ENCODE results near the gene EEFSEC. TPM values are rescaled to one million over a fixed set of nuclear protein-coding genes. Genes with fewer than 3 reads are reported as not detected.

The EEFSEC gene
- total and polyA plus RNA-seq, 5 donors from 2014 or later: 16.9 to 21.9 (median 18.5) TPM

GRCh38 chr3:128455786-128456748 lies 302.8 kb downstream of the EEFSEC start:
- Mint-ChIP-seq H3K27me3 (peaks cover 11% of the 10 kb centered on the region), H3K4me3 (no peak overlapping the region), H3K4me1 (no peaks in the 10 kb centered on the region), H3K36me3 (peaks cover 1% of the 10 kb centered on the region), H3K27ac (no peak overlapping the region), H3K9me3 (no peaks in the 10 kb centered on the region)
- no peaks in the 10 kb centered on the region for H3K36me3 ChIP-seq (ENCODE audit: control insufficient read depth, insufficient read depth, low read length)
- H3K4me1 ChIP-seq (ENCODE audit: control insufficient read depth, insufficient read depth, low read length, poor library complexity, severe bottlenecking): no peaks in the 10 kb centered on the region
- DNase-seq: no peak
- no peak overlapping the region for H3K27ac ChIP-seq (ENCODE audit: insufficient read depth, low read length, poor library complexity, severe bottlenecking)
- no peak for ATAC-seq (ENCODE audit: low read depth in 2 of 2)
- H3K4me3 ChIP-seq (ENCODE audit: low read depth, low read length): no peak overlapping the region
- H3K9me3 ChIP-seq (ENCODE audit: control insufficient read depth in 2 of 2, low read length in 2 of 2): no peaks in the 10 kb centered on the region
- H3K27me3 ChIP-seq (ENCODE audit: control insufficient read depth, insufficient read depth, low read length): no peaks in the 10 kb centered on the region

- no peak for ATAC-seq (ENCODE audit: low read depth in 2 of 2)
- no peak overlapping the region for H3K4me3 Mint-ChIP-seq
- Histone ChIP-seq H3K9me3 (ENCODE audit: control insufficient read depth in 2 of 2, low read length in 2 of 2) (no peaks in the 10 kb centered on the region), H3K27ac (ENCODE audit: insufficient read depth, low read length, poor library complexity, severe bottlenecking) (no peak overlapping the region), H3K36me3 (ENCODE audit: control insufficient read depth, insufficient read depth, low read length) (no peaks in the 10 kb centered on the region), H3K27me3 (ENCODE audit: control insufficient read depth, insufficient read depth, low read length) (no peaks in the 10 kb centered on the region), H3K4me1 (ENCODE audit: control insufficient read depth, insufficient read depth, low read length, poor library complexity, severe bottlenecking) (no peaks in the 10 kb centered on the region), H3K4me3 (ENCODE audit: low read depth, low read length) (no peak overlapping the region)
- H3K9me3 Mint-ChIP-seq: no peaks in the 10 kb centered on the region
- DNase-seq: no peak
- H3K27ac Mint-ChIP-seq: no peak overlapping the region
- no peaks in the 10 kb centered on the region for H3K4me1 Mint-ChIP-seq
- H3K27me3 Mint-ChIP-seq: peaks cover 11% of the 10 kb centered on the region
- no peaks in the 10 kb centered on the region for H3K36me3 Mint-ChIP-seq
Measured at GRCh38 chr3:128456776-128457715, 303.8 kb downstream of the EEFSEC start.

- H3K36me3 ChIP-seq (ENCODE audit: control insufficient read depth, insufficient read depth, low read length): no peaks in the 10 kb centered on the region
- no peak overlapping the region for H3K4me3 ChIP-seq (ENCODE audit: low read depth, low read length)
- H3K4me1 ChIP-seq (ENCODE audit: control insufficient read depth, insufficient read depth, low read length, poor library complexity, severe bottlenecking): no peaks in the 10 kb centered on the region
- Mint-ChIP-seq H3K4me1 (no peaks in the 10 kb centered on the region), H3K9me3 (no peaks in the 10 kb centered on the region), H3K27me3 (peaks cover 11% of the 10 kb centered on the region), H3K27ac (no peak overlapping the region), H3K36me3 (no peaks in the 10 kb centered on the region), H3K4me3 (no peak overlapping the region)
- H3K27me3 ChIP-seq (ENCODE audit: control insufficient read depth, insufficient read depth, low read length): no peaks in the 10 kb centered on the region
- H3K9me3 ChIP-seq (ENCODE audit: control insufficient read depth in 2 of 2, low read length in 2 of 2): no peaks in the 10 kb centered on the region
- DNase-seq: no peak
- no peak overlapping the region for H3K27ac ChIP-seq (ENCODE audit: insufficient read depth, low read length, poor library complexity, severe bottlenecking)
- no peak for ATAC-seq (ENCODE audit: low read depth in 2 of 2)
Measured at GRCh38 chr3:128457937-128458336, 304.7 kb downstream of the EEFSEC start.

Other genes starting within 250 kb of the EEFSEC start
- not detected for gene KBTBD12, start 238.2 kb upstream of the EEFSEC start, total RNA-seq
- gene KBTBD12, start 238.2 kb upstream of the EEFSEC start, polyA plus RNA-seq: not detected
- 127 TPM for gene SEC61A1, start 101.0 kb upstream of the EEFSEC start, total RNA-seq
- 100 to 1,000 TPM; 112 to 125 (median 125) TPM for gene SEC61A1, start 101.0 kb upstream of the EEFSEC start, polyA plus RNA-seq
- gene RUVBL1, start 29.7 kb upstream of the EEFSEC start, total RNA-seq: 22.9 TPM
- 10 to 100 TPM; 77.4 to 88.2 (median 82.6) TPM for gene RUVBL1, start 29.7 kb upstream of the EEFSEC start, polyA plus RNA-seq